ENCODE data around the gene NPFFR2. TPM values are rescaled to one million over a fixed set of nuclear protein-coding genes. Genes with fewer than 3 reads are reported as not detected.

The NPFFR2 gene
- total RNA-seq, 1 donor from 2014 or later = 0.70 TPM

DNA sequence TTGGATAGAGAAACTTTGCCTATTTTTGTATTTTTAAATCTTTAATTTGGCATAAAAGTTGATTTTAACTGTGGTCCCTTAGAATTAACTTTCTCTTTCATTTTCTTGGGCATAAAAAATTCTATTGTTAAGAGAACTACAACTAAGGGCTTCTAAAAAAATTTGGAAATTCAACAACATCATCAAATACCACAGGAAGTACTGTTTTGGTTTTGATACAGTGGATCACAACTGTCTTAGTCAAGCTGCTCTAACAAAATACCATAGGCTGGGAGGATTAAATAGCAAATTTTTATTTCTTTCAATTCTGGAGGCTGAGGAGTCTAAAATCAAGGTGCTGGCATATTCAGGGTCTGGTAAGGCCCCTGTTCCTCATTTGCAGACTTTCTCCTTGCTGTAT lies 19.9 kb upstream of the NPFFR2 start:
- TF ChIP-seq, protein P1, sequence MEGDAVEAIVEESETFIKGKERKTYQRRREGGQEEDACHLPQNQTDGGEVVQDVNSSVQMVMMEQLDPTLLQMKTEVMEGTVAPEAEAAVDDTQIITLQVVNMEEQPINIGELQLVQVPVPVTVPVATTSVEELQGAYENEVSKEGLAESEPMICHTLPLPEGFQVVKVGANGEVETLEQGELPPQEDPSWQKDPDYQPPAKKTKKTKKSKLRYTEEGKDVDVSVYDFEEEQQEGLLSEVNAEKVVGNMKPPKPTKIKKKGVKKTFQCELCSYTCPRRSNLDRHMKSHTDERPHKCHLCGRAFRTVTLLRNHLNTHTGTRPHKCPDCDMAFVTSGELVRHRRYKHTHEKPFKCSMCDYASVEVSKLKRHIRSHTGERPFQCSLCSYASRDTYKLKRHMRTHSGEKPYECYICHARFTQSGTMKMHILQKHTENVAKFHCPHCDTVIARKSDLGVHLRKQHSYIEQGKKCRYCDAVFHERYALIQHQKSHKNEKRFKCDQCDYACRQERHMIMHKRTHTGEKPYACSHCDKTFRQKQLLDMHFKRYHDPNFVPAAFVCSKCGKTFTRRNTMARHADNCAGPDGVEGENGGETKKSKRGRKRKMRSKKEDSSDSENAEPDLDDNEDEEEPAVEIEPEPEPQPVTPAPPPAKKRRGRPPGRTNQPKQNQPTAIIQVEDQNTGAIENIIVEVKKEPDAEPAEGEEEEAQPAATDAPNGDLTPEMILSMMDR (conservative IDR thresholded peaks at IDR 0.05) = no peak
- H3K27ac Mint-ChIP-seq = no peak overlapping the region
- no peaks in the 10 kb centered on the region for H3K9me3 Mint-ChIP-seq
- no peak overlapping the region for H3K4me3 Mint-ChIP-seq
- no peaks in the 10 kb centered on the region for H3K4me1 Mint-ChIP-seq (ENCODE audit: unreplicated experiment)
- no peaks in the 10 kb centered on the region for H3K27me3 Mint-ChIP-seq
- no peak for DNase-seq (ENCODE audit: extremely low spot score, unreplicated experiment)
- no peaks in the 10 kb centered on the region for H3K36me3 Mint-ChIP-seq

DNA sequence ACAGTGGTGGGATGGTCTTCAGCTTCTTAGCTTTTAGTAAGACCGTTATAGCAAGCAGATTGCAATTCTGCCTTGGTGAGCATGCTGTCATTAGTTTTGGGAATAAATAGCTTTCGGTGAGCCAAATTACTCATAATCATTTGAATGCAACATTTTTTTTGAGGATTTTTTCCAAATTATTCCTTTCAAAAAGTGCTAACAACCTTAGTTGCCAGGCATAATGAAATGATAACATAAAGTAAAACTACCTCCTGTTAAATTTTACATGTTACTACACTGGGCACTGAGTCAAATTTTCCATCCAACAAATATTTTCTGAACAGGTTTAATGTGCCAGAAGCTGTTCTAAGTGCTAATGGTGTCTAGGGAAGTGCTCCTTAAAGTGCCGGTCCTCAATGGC lies 15.8 kb upstream of the NPFFR2 start:
- Mint-ChIP-seq H3K9me3 (no peaks in the 10 kb centered on the region), H3K27ac (no peak overlapping the region), H3K4me3 (no peak overlapping the region), H3K27me3 (no peaks in the 10 kb centered on the region), H3K36me3 (no peaks in the 10 kb centered on the region), H3K4me1 (ENCODE audit: unreplicated experiment) (no peaks in the 10 kb centered on the region)
- no peak for DNase-seq (ENCODE audit: extremely low spot score, unreplicated experiment)
- TF ChIP-seq, protein P1 (conservative IDR thresholded peaks at IDR 0.05) = no peak

DNA sequence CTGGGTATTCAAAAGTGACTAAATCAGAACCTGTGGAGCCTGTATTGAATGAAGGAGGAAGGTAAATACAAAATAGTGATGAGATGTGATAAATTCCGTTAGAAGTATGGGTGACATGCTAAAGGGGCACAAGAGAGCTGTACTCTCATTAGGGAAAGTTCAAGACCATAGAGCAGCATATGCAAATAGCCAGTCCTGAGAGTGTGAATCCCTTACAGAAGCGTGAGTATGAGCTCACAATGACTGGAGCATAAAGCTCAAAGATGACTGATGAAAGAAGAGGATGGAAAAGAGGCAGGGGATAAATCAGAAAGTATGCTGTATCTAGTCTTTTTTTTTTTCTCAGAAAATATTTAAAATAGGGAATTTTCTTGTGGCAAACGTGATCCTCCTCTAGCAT lies 12.1 kb upstream of the NPFFR2 start:
- Mint-ChIP-seq H3K4me1 (ENCODE audit: unreplicated experiment) (no peaks in the 10 kb centered on the region), H3K27ac (no peak overlapping the region), H3K27me3 (no peaks in the 10 kb centered on the region), H3K36me3 (no peaks in the 10 kb centered on the region), H3K4me3 (no peak overlapping the region), H3K9me3 (no peaks in the 10 kb centered on the region)
- TF ChIP-seq, protein P1 (conservative IDR thresholded peaks at IDR 0.05) = no peak
- DNase-seq (ENCODE audit: extremely low spot score, unreplicated experiment) = no peak

DNA sequence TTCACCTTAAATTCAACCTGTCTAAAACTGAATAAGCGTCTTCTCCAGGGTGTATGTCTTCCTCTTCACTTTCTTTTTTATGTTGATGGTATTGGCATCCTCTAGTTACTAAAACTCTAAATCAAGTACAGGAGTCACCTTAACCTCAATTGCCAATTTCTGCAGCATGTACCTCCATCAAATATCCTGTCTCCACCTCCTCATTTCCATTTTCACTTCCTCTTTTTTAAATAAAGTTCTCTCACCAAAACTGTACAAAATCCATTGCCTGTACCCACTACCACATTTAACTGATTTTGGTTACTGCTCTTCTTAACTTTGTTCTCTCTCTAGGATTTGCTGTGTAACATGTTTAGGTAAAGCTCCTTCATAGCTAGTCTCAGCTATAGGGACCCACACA lies 9.2 kb upstream of the NPFFR2 start:
- TF ChIP-seq, protein P1 (conservative IDR thresholded peaks at IDR 0.05) = no peak
- Mint-ChIP-seq H3K27ac (no peak overlapping the region), H3K36me3 (no peaks in the 10 kb centered on the region), H3K4me3 (no peak overlapping the region), H3K4me1 (ENCODE audit: unreplicated experiment) (no peaks in the 10 kb centered on the region), H3K27me3 (peaks cover 3% of the 10 kb centered on the region), H3K9me3 (no peaks in the 10 kb centered on the region)
- no peak for DNase-seq (ENCODE audit: extremely low spot score, unreplicated experiment)

DNA sequence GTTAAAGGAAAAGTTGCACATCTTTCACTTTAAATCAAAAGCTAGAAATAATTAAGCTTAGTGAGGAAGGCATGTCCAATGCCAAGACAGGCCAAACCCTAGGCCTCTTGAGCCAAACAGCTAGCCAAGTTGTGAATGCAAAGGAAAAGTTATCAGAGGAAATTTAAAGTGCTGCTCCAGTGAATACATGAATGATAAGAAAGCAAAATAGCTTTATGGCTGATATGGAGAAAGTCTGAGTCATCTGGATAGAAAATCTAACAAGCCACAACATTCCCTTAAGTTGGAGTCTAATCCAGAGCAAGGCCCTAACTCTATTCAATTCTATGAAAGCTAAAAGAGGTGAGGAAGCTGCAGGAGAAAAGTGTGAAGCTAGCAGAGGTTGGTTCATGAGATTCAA lies 23.8 kb downstream of the NPFFR2 start:
- H3K27ac Mint-ChIP-seq = no peak overlapping the region
- TF ChIP-seq, protein P1 (conservative IDR thresholded peaks at IDR 0.05) = no peak
- H3K27me3 Mint-ChIP-seq = no peaks in the 10 kb centered on the region
- H3K4me3 Mint-ChIP-seq = no peak overlapping the region
- no peaks in the 10 kb centered on the region for H3K36me3 Mint-ChIP-seq
- no peak for DNase-seq (ENCODE audit: extremely low spot score, unreplicated experiment)
- no peaks in the 10 kb centered on the region for H3K9me3 Mint-ChIP-seq
- H3K4me1 Mint-ChIP-seq (ENCODE audit: unreplicated experiment) = no peaks in the 10 kb centered on the region

DNA sequence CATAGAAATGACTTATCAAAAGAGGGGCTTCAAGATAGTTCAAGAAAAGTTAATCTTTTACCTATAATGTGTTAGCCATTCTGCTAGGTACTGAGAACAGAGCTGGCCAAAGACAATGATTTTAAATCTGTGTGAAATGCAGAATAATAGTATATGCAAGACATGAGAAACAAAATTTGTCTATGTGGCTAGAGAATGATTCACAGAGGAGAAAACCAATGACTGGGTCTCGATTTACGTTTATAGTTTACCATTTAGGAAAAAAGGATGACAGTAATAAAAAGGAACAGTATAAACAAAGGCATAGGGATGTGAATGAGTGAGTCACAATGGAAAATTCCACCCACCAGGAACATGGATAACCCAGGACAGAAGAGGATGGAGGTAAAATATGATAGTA lies 31.9 kb downstream of the NPFFR2 start:
- Mint-ChIP-seq H3K27me3 (no peaks in the 10 kb centered on the region), H3K36me3 (no peaks in the 10 kb centered on the region), H3K4me1 (ENCODE audit: unreplicated experiment) (no peaks in the 10 kb centered on the region), H3K4me3 (no peak overlapping the region), H3K27ac (no peak overlapping the region), H3K9me3 (no peaks in the 10 kb centered on the region)
- no peak for DNase-seq (ENCODE audit: extremely low spot score, unreplicated experiment)
- TF ChIP-seq, protein P1 (conservative IDR thresholded peaks at IDR 0.05) = no peak
